H54 (cell line): ENCODE results near the gene CMBL.
"Not testable (repeated sequence)": the region's sequence is repeated elsewhere in the genome, so short reads cannot be mapped to it uniquely, and the experiment has no call there.

Experiments
- DNase-seq: peaks from one replicate; pipeline ENCODE4 v3.0.0; 2011; ENCODE audit warnings: low spot score, mixed read lengths; ENCODE audit not compliant: insufficient read length
- FAIRE-seq: peaks from 3 replicates; lab custom pipeline; 2011; peaks lifted over from hg19 to GRCh38; lab: Jason Lieb, UNC
- POLR2A ChIP-seq: IDR thresholded peaks from 2 replicates; pipeline ENCODE4 v1.6.1; 2011; ENCODE audit warnings: low read depth, mild to moderate bottlenecking, low read length

Gene CMBL

DNA sequence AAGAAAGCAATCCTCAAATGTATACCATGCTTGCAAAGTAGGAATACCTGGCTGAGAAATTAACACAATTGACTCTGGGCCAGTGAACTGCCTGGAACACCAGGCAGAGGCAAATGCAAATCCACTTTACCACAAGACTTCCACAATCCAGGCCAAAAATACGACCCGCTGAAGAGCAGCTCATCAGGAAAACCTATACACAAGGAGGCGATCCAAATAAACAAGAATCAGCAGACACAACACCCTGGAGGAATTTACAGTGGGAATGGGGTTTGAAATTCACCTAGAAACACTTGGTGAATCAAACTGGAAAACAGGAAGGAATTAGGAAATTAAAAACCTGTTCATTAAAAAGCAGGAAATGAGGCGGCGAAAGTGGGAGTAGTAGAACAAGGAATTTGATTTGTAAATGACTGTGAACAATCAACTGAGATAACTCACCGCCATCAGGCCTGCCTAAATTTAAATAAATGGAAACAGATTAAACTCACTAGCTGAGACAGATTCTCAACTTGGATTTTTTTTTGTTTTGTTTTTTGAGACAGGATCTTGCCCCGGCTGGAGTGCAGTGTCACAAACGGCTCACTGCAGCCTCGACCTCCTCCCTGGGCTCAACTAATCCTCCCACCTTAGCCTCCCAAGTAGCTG is 15.9 kb downstream of the CMBL start:
- no peak for TF ChIP-seq POLR2A
- DNase-seq, result no peak
- FAIRE-seq, result no peak

GRCh38 chr5:10290438-10290837 is 17.3 kb downstream of the CMBL start:
- no peak for FAIRE-seq
- TF ChIP-seq POLR2A, result no peak

GRCh38 chr5:10289991-10290390 is 17.7 kb downstream of the CMBL start:
- no peak for TF ChIP-seq POLR2A
- FAIRE-seq (no peak), DNase-seq (no peak)

More at GRCh38 chr5:10290438-10290837, 17.3 kb downstream of the CMBL start:
- no peak for DNase-seq

DNA sequence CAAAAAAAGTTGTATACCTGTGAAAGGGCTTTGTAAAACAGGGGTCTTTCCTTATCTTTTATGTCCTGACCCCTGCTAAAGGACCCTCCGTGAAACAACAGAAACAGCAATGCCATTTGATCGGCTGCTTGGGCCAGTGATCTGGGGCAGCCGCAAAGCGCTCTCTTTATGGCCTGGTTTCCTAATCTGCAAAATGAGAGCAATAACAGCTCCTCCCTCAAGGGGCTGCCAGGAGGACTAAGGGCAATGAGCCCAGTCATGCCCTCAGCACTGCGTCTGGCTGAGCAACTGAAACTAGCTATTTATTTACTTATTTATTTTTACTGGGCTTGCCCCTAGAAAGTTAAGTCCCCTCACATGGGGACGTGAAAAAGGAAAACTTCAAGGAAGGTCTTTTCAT is 18.3 kb downstream of the CMBL start:
- no peak for FAIRE-seq
- DNase-seq, result no peak
- TF ChIP-seq POLR2A, result no peak

GRCh38 chr5:10288592-10289219 is 19.0 kb downstream of the CMBL start:
- DNase-seq (no peak), FAIRE-seq (no peak)
- TF ChIP-seq POLR2A, result no peak

GRCh38 chr5:10286862-10287227 is 20.9 kb downstream of the CMBL start:
- FAIRE-seq, result no peak
- DNase-seq, result no peak
- no peak for TF ChIP-seq POLR2A

GRCh38 chr5:10286162-10286861 is 21.4 kb downstream of the CMBL start:
- FAIRE-seq (no peak), DNase-seq (no peak)
- TF ChIP-seq POLR2A, result no peak

- not testable (repeated sequence) for DNase-seq
- FAIRE-seq, result peak; percentile 30
These were observed 22.3 kb downstream of the CMBL start for GRCh38 chr5:10285362-10285761.

DNA sequence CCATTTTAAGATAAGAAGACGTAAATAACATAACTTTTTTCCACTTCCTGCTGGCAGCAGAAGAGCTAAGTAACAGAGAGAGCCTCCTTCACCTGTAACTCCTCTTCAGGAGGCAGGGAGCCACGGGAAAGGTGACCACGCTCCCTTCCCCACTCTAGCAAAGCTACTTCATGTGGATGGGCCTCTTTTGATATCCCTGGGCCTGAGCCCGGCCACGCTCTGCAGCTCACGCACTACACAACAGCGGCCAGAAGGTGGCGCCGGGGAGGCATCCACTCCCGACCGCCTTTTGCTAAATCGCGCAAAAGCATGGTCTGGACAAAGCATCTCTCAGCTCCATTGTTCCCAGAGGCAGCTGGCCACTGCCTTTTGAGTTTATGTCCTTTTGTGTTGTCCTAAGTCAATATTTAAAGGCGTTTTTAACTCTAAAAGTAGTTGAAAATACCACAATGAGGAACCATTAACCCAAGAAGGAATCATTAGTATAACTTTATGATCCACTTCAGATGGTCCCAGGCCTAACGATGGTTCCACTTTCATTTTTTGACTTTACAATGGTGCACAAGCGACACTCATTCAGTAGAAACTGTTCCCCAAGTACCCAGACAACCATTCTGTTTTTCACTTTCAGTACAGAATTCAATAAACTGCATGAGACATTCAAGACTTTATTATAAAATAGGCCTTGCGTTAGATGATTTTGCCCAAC is 23.6 kb downstream of the CMBL start:
- no peak for FAIRE-seq
- TF ChIP-seq POLR2A, result no peak
- DNase-seq, result peak; percentile 80

DNA sequence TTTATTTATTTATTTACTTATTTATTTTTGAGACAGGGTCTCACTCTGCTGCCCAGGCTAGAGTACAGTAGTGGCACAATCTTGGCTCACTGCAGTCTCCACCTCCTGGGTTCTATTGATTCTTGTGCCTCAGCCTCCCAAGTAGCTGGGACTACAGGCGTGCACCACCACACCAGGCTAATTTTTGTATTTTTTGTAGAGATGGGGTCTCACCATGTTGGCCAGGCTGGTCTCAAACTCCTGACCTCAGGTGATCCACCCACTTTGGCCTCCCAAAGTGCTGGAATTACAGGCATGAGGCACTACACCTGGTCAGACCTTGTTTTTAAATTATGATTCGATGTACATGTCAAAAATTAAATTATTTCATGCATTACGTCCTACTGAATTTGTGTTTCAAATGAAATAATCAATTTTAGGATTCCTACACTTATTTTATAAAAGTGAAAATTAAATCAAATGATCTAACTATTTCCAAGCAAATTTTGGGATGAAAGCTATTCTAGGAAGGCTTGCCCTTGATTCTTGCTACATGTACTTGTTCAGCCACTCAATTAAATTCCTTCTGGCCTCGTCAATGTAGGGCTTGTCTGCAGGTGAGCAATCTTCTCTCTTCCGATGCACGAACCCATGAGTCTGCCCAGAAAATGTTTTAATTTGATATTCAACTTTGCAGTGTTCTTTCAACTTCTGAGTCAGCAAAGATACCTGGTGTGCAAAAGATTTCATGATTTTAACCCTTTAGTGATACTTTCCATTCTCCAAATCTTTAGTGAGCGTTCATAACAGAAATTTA is 27.6 kb downstream of the CMBL start:
- DNase-seq (no peak), FAIRE-seq (no peak)
- TF ChIP-seq POLR2A, result no peak

DNA sequence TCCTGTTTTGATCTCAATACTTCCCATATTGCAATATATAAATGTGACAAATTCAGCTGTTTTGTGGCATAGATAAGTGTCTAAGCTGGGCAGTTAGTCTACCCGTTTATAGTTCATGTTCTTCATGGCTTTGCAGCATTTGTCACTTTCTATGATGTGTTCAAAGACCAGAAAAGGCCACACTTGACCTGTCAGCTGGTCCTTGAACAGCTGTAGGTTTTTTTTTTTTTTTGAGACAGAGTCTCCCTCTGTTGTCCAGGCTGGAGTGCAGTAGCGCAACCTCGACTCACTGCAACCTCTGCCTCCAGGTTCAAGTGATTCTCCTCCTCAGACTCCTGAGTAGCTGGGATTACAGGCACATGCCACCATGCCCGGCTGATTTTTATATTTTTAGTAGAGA is 28.4 kb downstream of the CMBL start:
- no peak for TF ChIP-seq POLR2A
- DNase-seq (no peak), FAIRE-seq (no peak)

DNA sequence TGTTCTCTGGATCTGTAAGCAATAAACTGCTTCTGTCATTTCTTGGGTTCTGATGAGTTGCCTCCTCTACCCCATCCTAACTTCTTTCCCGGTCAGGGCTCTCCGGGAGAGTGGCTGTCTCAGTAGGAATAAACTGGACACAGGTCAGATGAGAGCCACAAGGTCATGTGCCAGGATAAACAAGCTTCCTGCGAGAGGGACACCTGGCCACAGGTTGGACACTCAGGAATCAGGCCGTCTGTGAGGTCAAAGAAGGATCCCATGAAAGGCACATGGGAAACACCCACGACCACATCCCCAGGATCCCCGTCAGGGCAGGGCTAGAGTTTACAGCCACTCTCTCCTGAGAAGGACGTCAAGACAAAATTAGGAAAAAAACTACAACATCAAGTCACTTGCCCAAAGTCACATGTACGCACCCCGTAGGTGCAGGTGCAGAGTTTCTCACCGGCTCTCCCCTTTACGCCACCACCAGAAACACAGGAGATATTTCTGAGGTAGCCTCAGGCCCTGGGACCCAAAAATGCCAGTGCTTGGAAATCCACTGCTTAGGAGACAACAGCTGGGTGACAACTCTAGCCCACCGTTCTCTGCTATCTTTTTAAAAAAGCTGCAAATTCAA is 28.9 kb downstream of the CMBL start:
- DNase-seq (no peak), FAIRE-seq (no peak)
- no peak for TF ChIP-seq POLR2A
